Astrocyte of the cerebellum (primary cell): Measurements from ENCODE around the gene DFFB.
"Not testable (repeated sequence)": the region's sequence is repeated elsewhere in the genome, so short reads cannot be mapped to it uniquely, and the experiment has no call there.

Experiments
- DNase-seq: peaks from one replicate; pipeline ENCODE4 v3.0.0-alpha.2; 2011; ENCODE audit warnings: low read depth
- H3K4me3 ChIP-seq: 2 replicates; pipeline ENCODE4 v1.5.1; 2011; ENCODE audit warnings: mild to moderate bottlenecking, low read depth, low read length, moderate library complexity
- in situ Hi-C: cut with HindIII; loops from 2 replicates; pipeline ENCODE4 v1.10.0; 2017; ENCODE audit warnings: low sequenced_read_pairs
- TF ChIP-seq, protein P1 (sequence below): IDR thresholded peaks from 2 replicates; pipeline ENCODE4 v1.5.1; 2012; ENCODE audit warnings: low read length, low read depth, moderate library complexity, mild to moderate bottlenecking; ENCODE audit errors: missing control alignments

Gene DFFB, protein sequence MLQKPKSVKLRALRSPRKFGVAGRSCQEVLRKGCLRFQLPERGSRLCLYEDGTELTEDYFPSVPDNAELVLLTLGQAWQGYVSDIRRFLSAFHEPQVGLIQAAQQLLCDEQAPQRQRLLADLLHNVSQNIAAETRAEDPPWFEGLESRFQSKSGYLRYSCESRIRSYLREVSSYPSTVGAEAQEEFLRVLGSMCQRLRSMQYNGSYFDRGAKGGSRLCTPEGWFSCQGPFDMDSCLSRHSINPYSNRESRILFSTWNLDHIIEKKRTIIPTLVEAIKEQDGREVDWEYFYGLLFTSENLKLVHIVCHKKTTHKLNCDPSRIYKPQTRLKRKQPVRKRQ

DNA sequence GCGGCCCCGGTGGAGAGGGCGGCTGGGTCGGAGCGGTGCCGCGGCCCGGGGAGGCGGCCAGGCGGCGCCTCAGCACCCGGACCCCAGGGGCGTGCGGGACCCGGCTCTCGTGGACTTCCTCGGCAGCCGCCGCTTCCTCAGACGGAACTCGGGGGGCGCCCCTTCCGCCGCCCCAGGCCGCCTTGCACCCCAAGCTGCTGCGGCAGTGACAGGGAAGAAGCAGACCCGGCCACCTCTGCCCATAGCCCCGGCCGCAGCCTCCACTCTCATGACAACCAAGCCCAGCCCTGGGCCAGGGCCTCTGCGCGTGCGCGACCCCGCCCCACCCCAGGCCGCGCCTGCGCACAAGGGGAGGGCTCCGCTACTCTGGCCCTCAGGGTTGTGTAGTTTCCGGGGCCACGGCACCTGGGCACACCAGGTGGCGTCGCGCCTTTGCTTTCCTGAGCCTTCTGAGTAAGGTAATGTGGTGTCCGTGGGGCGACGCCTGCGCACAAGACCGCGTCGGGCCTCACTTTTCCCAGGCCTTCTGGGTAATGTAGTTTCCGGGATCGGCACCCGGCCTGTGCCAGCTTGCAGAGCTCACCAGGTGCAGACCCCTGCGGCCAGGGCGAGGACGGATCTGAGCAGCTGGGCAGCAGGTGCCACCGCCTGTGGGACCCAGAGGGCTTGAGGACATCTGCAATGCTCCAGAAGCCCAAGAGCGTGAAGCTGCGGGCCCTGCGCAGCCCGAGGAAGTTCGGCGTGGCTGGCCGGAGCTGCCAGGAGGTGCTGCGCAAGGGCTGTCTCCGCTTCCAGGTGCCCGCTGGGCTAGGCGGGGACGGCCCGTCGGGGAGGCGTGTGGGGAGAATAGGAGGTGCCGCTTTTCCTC is at the start of gene DFFB, which contains the start of gene CEP104:
Gene DFFB, plus strand, starts transcription at position 554 of the 868 bp plus-strand sequence. Its CDS starts 128 bp downstream, at position 682.
Gene CEP104, minus strand, starts transcription at position 289 of the 868 bp plus-strand sequence. CDS start 4,804 bp downstream, outside the sequence.
- TF ChIP-seq, protein P1, sequence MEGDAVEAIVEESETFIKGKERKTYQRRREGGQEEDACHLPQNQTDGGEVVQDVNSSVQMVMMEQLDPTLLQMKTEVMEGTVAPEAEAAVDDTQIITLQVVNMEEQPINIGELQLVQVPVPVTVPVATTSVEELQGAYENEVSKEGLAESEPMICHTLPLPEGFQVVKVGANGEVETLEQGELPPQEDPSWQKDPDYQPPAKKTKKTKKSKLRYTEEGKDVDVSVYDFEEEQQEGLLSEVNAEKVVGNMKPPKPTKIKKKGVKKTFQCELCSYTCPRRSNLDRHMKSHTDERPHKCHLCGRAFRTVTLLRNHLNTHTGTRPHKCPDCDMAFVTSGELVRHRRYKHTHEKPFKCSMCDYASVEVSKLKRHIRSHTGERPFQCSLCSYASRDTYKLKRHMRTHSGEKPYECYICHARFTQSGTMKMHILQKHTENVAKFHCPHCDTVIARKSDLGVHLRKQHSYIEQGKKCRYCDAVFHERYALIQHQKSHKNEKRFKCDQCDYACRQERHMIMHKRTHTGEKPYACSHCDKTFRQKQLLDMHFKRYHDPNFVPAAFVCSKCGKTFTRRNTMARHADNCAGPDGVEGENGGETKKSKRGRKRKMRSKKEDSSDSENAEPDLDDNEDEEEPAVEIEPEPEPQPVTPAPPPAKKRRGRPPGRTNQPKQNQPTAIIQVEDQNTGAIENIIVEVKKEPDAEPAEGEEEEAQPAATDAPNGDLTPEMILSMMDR: no peak
- in situ Hi-C loops: no loop called here
- peak within 1 kb of the TSS; percentile 87 for H3K4me3 ChIP-seq
- DNase-seq: peak; percentile 63

DNA sequence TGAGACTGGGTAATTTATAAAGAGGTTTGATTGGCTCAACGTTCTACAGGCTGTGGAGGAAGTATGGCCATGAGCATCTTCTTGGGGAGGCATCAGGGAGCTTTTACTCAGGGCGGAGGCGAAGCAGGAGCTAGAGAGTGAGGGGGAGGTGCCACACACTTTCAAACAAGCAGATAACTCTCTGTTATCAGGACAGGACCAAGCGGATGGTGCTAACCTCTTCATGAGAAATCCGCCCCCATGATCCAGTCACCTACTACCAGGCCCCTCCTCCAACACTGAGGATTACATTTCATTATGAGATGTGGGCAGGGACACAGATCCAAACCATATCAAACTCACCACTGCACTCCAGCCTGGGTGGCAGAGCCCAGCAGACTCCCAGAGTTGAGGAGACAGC is 49.5 kb upstream of the DFFB start:
- no peak for DNase-seq
- TF ChIP-seq, protein P1: no peak
- H3K4me3 ChIP-seq: no peak overlapping the region
- in situ Hi-C loops: no loop called here

DNA sequence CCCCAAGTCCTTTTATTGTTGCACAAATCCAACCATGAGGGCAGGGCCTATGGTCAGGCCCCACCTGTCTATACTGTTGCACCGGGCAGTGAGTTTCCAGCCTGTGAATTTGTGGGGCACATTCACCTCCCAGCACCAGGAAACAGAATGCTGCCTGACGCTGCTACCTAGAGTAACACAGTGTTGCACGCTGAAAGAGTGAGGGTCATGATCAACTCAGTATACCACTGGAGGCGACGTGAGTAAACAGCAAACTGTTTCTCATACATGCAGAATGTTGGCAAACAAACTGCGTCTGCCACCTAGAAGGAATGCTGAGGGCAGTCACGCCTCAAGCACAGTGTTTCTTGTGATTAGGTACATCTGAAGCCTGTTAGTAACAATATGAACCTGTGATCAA is 47.6 kb upstream of the DFFB start:
- in situ Hi-C loops: no loop called here
- H3K4me3 ChIP-seq: no peak overlapping the region
- TF ChIP-seq, protein P1: no peak
- no peak for DNase-seq

DNA sequence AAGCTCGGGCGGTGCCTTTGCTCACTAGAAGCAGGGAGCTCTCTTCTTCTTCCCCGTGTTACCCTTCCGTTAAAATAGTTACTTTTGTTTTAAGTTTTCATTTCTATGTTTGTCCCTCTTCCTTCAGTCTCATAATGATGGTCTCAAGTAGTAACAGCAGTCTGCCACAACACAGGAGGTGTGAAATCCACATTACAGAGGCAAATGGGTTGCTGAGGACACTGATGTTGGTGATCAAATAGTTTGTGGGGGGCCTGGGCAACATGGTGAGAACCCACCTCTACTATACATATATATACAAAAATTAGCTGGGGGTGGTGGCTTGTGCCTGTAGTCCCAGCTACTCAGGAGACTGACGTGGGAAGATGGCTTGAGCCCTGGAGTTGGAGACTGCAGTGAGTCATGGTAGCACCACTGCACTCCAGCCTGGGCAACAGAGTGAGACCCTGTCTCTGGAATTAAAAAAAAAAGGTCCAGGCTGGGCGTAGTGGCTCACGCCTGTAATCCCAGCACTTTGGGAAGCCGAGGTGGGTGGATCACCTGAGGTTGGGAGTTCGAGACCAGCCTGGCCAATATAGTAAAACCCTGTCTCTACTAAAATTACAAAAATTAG is 47.0 kb upstream of the DFFB start:
- in situ Hi-C loops, DNase-seq, H3K4me3 ChIP-seq: not testable (repeated sequence)

DNA sequence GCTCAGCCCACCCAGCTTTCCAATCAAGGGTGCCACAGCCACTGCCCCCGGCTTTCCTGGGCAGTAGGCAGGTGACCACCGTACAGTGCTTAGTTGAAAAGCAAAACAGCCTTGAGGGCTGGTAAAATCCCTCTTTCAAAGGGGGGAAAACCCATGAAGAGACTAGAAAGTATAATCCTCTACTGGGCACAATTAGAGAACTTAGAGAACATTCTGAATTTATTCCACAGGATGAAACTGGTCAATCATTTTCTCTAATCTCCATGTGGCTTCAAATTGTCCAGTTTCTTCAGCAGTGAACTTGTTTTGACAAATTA is 45.7 kb upstream of the DFFB start:
- TF ChIP-seq, protein P1: no peak
- no peak for DNase-seq
- in situ Hi-C loops: no loop called here
- H3K4me3 ChIP-seq: no peak overlapping the region

DNA sequence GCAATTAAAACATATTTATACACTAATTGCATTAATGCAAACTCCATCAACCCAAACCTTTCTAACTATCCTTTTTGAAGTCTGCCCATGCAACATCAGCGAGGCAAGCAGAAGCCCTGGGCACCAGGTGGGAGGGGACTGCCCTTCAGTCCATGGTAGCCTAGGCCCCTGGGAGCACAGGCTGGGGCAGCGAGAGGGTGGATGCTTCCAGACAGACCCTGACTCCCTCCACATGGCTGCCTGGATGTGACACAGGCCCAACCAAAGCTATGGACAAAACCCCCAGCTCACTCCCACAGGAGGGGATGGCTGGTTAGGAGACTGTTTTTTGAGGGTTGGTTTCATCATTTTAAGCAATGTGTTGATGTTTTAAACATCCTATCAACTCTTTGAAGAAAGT is 43.2 kb upstream of the DFFB start:
- in situ Hi-C loops: no loop called here
- no peak overlapping the region for H3K4me3 ChIP-seq
- DNase-seq: no peak
- TF ChIP-seq, protein P1: no peak
